Stimulated activated CD4-positive, alpha-beta T cell treated with anti-CD3 and anti-CD28 coated beads, Interleukin-2, amount 100 ng/mL, for 24 hours (primary cell): ENCODE data around the gene TMEM101.
"Not testable (repeated sequence)": the region's sequence is repeated elsewhere in the genome, so short reads cannot be mapped to it uniquely, and the experiment has no call there.

Experiments used
- DNase-seq, 2 donors: peaks; one replicate each; pipeline ENCODE4 v3.0.0-alpha.2; 2020

The TMEM101 gene

DNA sequence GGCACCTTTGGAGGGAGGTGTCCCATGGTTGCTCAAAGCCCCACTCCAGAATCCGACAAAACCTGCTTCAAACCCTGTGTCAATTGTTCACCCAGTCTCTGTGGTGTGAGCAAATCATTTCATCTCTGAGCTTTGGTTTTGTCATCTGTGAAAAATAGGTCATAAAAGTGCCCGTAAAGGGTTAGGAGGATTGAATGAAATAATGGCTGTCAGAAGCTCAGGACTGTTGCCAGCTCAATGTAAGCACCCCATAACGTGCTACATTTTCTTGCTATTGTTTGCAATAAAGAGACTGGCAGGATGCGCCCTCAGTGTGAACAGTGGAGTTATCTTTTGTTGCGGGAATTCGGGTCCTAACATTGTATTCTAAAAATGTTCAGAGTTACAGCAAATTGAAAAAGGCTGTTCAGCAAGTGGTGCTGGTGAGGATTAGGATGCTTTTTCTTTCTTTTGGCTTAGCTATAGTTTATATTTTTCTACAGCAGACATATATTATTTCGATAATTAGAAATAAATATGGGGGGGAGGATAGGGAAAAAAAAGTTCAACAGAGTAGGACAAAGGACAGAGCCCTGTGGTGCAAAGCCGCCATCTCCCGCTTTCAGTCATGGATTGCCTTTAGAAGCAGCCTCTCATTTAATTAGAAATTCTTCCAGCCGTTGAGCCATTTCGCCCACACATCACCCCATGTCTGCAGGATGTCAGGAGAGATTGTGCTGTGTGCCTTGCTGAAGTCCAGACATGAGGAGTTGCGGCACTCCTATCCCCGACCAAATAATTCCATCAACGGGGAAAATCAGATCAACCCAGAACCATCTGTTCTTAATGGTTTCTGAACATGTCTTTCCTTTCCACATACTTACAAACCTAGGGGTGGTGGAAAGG is 40.1 kb downstream of the TMEM101 start:
- no peak for DNase-seq

- DNase-seq: not testable (repeated sequence)
Observed at GRCh38 chr17:43972444-43973212, 42.1 kb downstream of the TMEM101 start.

DNA sequence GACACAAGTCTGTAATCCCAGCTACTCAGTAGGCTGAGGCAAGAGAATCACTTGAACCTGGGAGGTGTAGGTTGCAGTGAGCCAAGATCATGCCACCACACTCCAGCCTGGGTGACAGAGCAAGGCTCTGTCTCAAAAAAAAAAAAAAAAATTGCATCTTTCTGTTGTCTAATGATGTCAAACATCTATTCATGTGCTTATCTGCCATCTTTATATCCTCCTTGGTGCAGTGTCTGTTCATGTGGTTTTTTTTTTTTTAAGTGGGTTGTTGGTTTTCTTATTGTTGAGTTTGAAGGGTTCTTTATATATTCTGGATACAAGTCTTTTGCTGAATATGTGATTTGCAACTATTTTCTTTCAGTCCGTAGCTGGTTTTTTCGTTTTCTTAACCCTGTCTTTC is 43.3 kb downstream of the TMEM101 start:
- not testable (repeated sequence) for DNase-seq

DNA sequence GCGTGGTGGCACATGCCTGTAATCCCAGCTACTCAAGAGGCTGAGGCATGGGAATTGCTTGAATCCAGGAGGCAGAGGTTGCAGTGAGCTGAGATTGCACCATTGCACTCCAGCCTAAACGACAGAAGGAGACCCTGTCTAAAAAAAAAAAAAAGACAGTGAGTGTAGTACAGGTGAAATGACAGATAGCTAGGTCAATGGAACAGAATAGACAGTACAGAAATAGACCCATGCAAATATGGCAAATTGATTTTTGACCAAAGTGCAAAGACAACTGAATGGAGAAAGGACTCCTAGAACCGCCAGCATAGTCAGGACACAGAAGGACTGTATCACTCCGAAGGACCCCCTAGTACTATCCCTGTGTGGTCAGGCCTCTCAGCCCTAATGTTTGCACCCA is 44.4 kb downstream of the TMEM101 start:
- no peak for DNase-seq

DNA sequence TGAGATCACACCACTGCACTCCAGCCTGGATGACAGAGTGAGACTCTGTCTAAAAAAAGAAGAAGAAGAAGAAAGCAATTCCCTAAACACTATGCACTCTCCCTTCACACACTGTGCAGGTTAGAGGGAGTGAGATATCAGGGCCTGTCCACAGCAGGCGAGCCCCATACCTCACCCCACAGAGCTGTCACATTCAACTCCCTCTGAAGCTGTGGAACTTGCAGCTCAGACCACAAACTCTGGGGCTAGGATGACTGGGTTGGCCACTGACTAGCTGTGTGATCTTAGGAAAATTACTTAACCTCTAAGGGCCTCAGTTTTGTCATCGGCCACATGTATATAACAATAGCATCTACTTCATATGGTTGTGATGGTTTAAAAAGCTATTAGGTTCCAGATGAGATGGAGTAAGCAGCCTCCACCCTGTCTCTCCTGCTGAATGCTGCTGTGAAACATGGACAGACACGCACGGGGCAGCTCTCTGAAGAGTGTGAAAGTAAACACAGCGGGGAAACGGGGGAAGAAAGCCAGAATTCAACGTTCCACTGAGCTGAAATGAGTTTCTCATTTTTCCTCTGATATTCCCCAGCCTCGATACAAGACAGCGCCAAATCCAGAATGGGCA is 47.4 kb downstream of the TMEM101 start:
- DNase-seq: no peak

- no peak for DNase-seq
Observed at GRCh38 chr17:43966276-43966675, 48.5 kb downstream of the TMEM101 start.

DNA sequence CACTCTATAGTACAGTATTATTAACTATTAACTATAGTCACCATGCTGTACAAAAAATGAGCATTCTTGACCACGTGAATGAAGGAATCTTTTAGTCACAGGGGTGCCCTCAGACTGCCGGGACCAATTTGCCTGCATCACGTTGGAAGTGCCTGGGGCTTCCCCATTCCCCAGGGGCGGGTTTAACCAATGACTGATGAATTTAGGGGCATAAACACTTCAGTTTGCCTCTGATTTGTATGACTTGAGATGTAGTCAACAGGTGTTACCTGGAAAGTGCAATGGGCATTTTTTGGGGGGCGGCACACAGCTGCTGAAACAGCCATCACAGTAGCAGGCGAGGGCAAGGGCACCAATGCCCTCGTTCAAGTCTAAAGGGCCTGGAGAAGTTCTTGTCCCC is 52.3 kb downstream of the TMEM101 start:
- no peak for DNase-seq

DNA sequence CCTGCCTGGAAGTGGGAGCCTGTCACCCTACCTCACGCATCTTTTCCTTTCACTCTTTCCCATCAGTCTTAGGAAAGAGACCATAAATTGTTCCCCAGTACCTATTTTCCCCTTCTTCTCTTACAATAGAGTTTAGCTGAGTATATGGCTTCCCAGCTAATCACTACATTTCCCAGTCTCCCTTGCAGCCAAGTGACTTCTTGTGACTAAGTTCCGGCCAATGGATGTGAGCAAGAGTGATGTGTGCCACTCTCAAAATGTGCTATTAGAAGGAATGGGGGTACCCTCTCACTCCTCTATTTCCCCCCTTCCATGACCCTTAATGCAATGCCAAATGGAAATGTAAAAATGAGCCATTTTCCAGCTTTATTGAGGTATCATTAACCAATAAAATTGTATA is 52.8 kb downstream of the TMEM101 start:
- no peak for DNase-seq

GRCh38 chr17:43961292-43961691 is 53.5 kb downstream of the TMEM101 start:
- DNase-seq: not testable (repeated sequence)
